Fibroblast of skin of right biceps (primary cell): ENCODE data around the gene YBEY.

ENCODE experiments used
- DNase-seq: peaks from one replicate; pipeline ENCODE4 v3.0.0-alpha.2; 2013

Gene YBEY

GRCh38 chr21:46265736-46266525, 20.2 kb upstream of the YBEY start:
- no peak for DNase-seq

- DNase-seq, result no peak
Measured at GRCh38 chr21:46266946-46267345, 19.2 kb upstream of the YBEY start.

- no peak for DNase-seq
Measured at GRCh38 chr21:46268371-46268770, 17.8 kb upstream of the YBEY start.

- no peak for DNase-seq
Measured at GRCh38 chr21:46269466-46269865, 16.7 kb upstream of the YBEY start.

GRCh38 chr21:46273341-46273740, 12.8 kb upstream of the YBEY start:
- no peak for DNase-seq

- DNase-seq, result no peak
Measured at GRCh38 chr21:46274797-46275390, 11.2 kb upstream of the YBEY start.

GRCh38 chr21:46284077-46284644, 2.0 kb upstream of the YBEY start:
- no peak for DNase-seq

- DNase-seq, result no peak
Measured at GRCh38 chr21:46284733-46285132, 1.4 kb upstream of the YBEY start.

GRCh38 chr21:46285206-46285661, 908 bp upstream of the YBEY start, which contains the start of gene MCM3AP:
MCM3AP (minus strand) TSS chr21:46285611; CDS start chr21:46285286, 325 bp downstream.
- DNase-seq, result no peak

GRCh38 chr21:46286648-46287002, 483 bp downstream of the YBEY start:
- DNase-seq, result no peak

GRCh38 chr21:46287541-46287940, 1.4 kb downstream of the YBEY start:
- DNase-seq, result no peak

GRCh38 chr21:46289655-46290179, 3.6 kb downstream of the YBEY start:
- DNase-seq, result no peak

- no peak for DNase-seq
Measured at GRCh38 chr21:46291561-46291960, 5.4 kb downstream of the YBEY start.

- peak; percentile 66 for DNase-seq
Measured at GRCh38 chr21:46294647-46295176, 8.6 kb downstream of the YBEY start.

GRCh38 chr21:46295177-46295770, 9.1 kb downstream of the YBEY start:
- DNase-seq, result peak; percentile 84

- peak; percentile 90 for DNase-seq
Measured at GRCh38 chr21:46295996-46296752, 10.0 kb downstream of the YBEY start.

GRCh38 chr21:46297338-46298271, 11.5 kb downstream of the YBEY start:
- DNase-seq, result peak; percentile 38

- DNase-seq, result no peak
Measured at GRCh38 chr21:46299167-46299566, 13.0 kb downstream of the YBEY start.

GRCh38 chr21:46301759-46302158, 15.6 kb downstream of the YBEY start:
- no peak for DNase-seq

GRCh38 chr21:46304437-46304836, 18.3 kb downstream of the YBEY start:
- no peak for DNase-seq

- DNase-seq, result no peak
Measured at GRCh38 chr21:46304955-46305354, 18.8 kb downstream of the YBEY start.
